ENCODE results near the gene PDE1C.

The PDE1C gene

DNA sequence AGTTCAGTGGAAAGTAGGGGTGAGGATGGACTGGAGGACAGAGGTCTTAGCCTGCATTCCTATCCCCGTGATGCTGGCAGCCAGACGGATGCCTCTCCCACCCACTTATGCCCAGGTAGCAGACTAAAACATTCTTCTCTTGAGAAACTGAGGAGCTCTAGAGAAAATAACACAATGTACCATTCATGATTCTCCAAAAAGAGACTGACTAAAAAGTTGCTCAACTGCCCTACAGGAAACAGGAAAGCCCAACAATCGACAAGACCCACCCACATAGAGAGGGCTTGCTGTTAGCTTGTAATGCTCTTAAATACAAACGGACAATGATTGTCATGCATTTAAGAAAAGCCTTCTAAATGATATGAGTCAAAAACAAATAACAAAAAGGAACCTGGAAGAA, 33.2 kb upstream of the PDE1C start:
- H3K27ac ChIP-seq, result no peak overlapping the region
- no peak for TF ChIP-seq ZFX (IDR thresholded peaks at IDR 0.05)
- TF ChIP-seq, protein P1, sequence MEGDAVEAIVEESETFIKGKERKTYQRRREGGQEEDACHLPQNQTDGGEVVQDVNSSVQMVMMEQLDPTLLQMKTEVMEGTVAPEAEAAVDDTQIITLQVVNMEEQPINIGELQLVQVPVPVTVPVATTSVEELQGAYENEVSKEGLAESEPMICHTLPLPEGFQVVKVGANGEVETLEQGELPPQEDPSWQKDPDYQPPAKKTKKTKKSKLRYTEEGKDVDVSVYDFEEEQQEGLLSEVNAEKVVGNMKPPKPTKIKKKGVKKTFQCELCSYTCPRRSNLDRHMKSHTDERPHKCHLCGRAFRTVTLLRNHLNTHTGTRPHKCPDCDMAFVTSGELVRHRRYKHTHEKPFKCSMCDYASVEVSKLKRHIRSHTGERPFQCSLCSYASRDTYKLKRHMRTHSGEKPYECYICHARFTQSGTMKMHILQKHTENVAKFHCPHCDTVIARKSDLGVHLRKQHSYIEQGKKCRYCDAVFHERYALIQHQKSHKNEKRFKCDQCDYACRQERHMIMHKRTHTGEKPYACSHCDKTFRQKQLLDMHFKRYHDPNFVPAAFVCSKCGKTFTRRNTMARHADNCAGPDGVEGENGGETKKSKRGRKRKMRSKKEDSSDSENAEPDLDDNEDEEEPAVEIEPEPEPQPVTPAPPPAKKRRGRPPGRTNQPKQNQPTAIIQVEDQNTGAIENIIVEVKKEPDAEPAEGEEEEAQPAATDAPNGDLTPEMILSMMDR (conservative IDR thresholded peaks at IDR 0.05), result no peak

DNA sequence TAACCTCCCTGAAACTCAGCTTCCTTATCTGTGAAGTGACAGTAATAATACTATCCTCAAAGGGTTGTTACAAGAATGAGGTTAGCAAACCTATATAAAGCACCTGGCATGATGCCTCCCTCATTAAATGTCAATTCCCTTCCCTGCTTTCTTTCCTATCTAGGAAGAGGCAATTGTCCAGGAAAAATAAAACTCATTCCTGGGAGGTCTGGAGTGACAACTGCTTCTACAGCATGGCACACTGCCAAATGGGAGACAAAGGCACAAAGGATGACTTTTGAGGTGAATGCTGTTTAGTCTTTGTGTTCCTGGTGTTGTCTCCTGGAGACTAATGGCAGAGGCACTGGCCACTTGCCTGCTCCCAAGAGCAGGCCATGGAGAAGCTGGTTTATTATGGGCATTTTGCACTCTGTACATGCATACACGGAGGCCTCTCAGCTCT, 32.2 kb upstream of the PDE1C start:
- no peak overlapping the region for H3K27ac ChIP-seq
- TF ChIP-seq ZFX (IDR thresholded peaks at IDR 0.05), result no peak
- TF ChIP-seq, protein P1 (conservative IDR thresholded peaks at IDR 0.05), result no peak

DNA sequence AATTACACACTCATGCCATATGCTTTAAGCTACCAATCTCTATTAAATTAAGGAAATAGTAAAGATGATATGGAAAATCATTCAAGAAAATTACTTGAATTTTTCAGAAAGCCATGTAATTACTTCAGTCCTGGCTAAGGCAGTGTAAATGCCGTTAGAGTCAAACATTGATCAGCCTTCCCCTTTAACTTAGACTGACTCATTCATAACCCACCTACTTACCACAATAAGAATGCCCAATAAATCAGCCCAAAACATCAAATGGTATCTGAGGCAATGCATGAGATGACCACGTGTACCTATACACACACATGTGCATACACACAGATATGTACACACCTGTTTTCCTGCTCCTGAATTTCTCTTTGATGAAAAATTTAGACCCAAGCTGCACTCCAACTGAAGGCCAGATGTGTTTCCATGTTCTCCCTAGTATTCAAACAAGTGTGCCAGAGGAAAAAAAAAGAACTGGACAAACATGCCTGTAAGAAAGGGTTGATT, 30.2 kb upstream of the PDE1C start:
- no peak overlapping the region for H3K27ac ChIP-seq
- TF ChIP-seq, protein P1 (conservative IDR thresholded peaks at IDR 0.05), result no peak
- TF ChIP-seq ZFX (IDR thresholded peaks at IDR 0.05), result no peak

DNA sequence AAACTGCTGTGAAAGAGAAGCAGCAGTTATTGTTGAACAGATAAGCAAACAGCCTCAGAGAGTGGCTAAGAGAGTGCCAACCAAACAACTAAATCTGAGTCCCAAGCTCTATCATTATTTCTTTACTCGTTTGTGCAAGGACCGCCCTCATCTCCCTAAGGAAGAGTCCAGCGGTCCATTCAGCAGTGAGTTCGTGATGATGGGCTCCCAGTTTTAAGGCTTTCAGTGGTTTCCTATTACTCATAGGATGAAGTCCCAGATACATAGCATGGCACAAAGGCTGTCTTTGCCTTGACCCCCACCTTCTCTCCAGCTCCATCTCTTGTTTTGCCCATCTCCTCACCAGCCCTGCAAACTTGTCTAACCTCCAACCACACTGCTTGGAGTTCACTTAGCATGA, 24.3 kb upstream of the PDE1C start:
- H3K27ac ChIP-seq, result no peak overlapping the region
- no peak for TF ChIP-seq ZFX (IDR thresholded peaks at IDR 0.05)
- TF ChIP-seq, protein P1 (conservative IDR thresholded peaks at IDR 0.05), result no peak

DNA sequence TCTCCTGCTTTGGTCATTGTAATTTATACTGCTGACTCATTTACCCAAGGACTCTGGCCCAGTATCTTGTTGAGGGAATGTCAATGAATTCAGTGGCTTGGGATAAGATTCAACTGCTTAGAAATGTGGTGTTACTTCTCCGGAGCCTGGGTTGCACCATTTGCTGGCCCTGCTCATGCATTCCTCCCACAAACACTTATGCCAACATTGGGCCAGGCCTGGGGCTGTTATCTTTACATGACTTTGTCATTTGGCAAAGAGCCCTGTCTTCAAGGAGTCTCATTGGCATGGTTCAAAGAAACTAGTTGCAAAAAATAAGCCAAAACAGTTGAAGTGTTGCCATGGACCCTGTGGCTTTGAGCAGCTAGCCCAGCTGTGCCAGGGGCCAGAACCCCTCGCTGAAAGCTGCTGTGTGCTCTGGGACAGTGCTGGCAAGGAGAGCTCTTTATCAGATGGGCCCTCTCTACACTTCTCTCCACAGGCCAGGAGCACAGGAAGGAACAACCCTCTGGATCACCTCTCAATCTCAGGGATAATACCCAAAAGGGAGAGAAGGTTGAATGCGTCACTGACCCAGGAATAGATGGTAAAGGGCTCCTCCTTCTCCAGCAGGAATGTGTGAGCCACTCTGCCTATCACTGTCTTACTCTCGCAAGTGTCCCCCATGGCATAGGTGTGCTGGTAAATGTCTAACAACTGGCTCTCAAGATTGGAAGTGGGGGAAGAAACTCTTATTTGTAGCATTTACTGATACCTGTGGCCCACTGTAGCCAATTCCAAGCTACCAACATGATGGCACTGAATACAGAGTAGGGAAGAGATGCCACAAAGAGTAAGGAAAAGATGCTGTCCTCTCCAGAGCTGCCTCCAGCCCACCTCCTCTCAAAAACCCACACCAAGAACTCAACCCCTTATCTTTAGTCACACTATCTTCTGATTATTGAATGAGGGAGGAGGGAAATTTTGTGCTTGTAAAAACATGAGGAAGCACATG, 23.5 kb upstream of the PDE1C start:
- H3K27ac ChIP-seq, result no peak overlapping the region; the same call in 1 of the 2 replicates
- no peak for TF ChIP-seq ZFX (IDR thresholded peaks at IDR 0.05)
- TF ChIP-seq, protein P1 (conservative IDR thresholded peaks at IDR 0.05), result no peak

DNA sequence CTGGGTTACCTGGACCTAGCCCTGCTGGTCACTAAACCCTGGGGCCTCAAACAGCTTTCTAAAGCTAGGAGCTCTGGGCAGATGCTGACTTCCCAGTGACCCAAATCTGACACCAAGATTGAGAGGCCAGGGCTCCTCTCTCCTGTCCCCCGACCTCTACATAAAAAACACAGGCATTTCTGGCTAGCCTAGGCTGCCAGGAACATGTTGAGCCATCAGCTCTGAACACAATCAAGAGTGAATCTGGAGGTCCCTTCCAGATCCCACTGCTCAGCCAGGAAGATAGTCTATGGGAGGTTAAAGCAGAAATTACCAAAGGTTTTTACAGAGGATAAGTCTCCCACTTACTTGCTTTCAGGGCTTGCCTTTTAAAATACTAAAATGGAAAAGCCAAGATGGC, 22.1 kb upstream of the PDE1C start:
- no peak for TF ChIP-seq ZFX (IDR thresholded peaks at IDR 0.05)
- H3K27ac ChIP-seq, result no peak overlapping the region

DNA sequence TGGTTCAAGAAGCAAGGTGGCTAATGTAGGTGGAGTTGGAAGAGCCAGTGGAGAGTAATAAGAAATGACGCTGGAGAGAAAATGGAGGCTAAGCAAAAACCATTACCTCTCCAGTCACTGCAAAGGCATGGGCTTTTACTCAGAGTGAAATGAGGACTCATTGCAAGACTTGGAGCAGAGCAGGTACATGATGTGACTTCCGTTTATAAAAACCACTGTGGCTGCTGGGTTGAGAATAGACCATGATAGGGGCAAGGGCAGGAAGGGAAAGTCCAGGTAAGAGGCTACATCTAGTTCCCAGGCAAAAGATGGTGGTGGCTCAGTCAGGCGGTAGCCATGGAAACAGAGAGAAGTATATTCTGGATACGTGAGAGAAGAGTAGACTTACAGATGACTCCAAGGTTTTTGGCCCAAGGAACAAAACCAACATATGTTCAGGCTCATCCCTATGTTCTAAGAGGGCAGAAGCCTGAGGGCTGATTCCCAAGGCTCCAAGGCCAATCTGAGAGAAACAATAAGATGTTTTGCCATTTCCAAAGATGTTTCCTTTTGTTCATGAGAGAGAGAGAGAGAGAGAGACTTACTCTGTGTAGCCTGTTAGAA, 21.5 kb upstream of the PDE1C start:
- no peak overlapping the region for H3K27ac ChIP-seq
- TF ChIP-seq, protein P1 (conservative IDR thresholded peaks at IDR 0.05), result no peak
- no peak for TF ChIP-seq ZFX (IDR thresholded peaks at IDR 0.05)
